WERI-Rb-1 (cell line): ENCODE data around the gene NCDN.

Experiments used
- DNase-seq: peaks from one replicate; pipeline ENCODE4 v3.0.0-alpha.2; 2020
- H3K27ac ChIP-seq: fragments of 250-450 bp; sonication (Bioruptor Pico); 2 replicates; pipeline ENCODE4 v1.5.1; 2020; ENCODE audit warnings: mild to moderate bottlenecking, moderate library complexity
- H3K27me3 ChIP-seq: fragments of 250-450 bp; sonication (Bioruptor Pico); 2 replicates; pipeline ENCODE4 v1.5.1; 2021; ENCODE audit warnings: mild to moderate bottlenecking, low read depth, moderate library complexity; ENCODE audit not compliant: insufficient read depth, severe bottlenecking
- H3K36me3 ChIP-seq: fragments of 250-450 bp; sonication (Bioruptor Pico); 2 replicates; pipeline ENCODE4 v1.5.1; 2020; ENCODE audit warnings: mild to moderate bottlenecking, moderate library complexity
- H3K4me3 ChIP-seq: 2 replicates; pipeline ENCODE4 v1.5.1; 2011; ENCODE audit warnings: low read depth, mild to moderate bottlenecking, control low read depth, low read length
- H3K9me3 ChIP-seq: fragments of 250-450 bp; sonication (Bioruptor Pico); 2 replicates; pipeline ENCODE4 v1.5.1; 2021; ENCODE audit warnings: mild to moderate bottlenecking, moderate library complexity; ENCODE audit not compliant: severe bottlenecking
- CTCF ChIP-seq: IDR thresholded peaks from 2 replicates; pipeline ENCODE4 v1.5.1; 2011; ENCODE audit warnings: low read depth, mild to moderate bottlenecking, control low read depth, inconsistent platforms, low read length

NCDN gene

DNA sequence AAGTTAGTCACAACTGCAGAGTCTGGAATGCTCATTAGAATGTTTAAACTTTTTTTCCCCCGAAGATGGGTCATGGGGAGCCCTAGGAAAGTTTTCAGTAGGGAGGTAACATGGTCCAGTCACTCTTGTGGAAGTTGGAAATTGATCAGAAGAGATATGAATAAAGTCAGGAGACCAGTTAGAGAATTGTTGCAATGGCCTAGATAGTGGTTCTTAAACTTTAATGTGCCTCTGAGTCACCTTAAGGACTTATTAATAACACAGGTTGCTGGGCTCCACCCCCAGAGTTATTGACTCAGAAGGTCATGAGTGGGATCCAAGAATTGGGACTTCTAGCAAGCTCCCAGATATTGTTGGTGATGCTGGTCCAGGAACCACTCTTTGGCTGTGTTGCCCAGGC is 12.3 kb downstream of the NCDN start:
- no peak for TF ChIP-seq CTCF

DNA sequence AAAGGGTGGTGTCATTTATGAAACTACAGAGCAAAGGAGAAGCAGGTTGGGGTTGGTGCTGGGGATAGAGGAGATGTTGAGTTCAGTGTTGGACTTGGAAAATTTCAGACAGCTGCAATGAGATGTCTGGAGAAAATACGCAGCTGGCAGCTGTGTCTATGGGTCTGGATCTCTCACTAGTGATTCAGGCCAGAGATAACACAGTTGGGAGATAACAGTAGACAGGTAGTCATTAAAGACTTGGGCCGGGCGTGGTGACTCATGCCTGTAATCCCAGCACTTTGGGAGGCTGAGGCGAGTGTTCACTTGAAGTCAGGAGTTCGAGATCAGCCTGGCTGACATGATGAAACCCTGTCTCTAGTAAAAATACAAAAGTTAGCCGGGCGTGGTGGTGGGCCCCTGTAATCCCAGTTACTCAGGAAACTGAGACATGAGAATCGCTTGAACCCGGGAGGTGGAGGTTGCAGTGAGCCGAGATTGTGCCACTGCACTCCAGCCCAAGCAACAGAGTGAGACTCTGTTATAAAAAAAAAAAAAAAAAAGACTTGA is 13.1 kb downstream of the NCDN start:
- TF ChIP-seq CTCF: no peak
- no peaks in the 10 kb centered on the region for H3K9me3 ChIP-seq

More for the DNA sequence above, 12.3 kb downstream of the NCDN start:
- Histone ChIP-seq H3K36me3 (peaks cover 5% of the 10 kb centered on the region), H3K9me3 (no peaks in the 10 kb centered on the region), H3K4me3 (no peak overlapping the region), H3K27ac (no peak overlapping the region), H3K27me3 (no peaks in the 10 kb centered on the region)
- no peak for DNase-seq

GRCh38 chr1:35571263-35571662 is 13.7 kb downstream of the NCDN start:
- Histone ChIP-seq H3K27me3 (no peaks in the 10 kb centered on the region), H3K4me3 (no peak overlapping the region), H3K36me3 (no peaks in the 10 kb centered on the region), H3K9me3 (no peaks in the 10 kb centered on the region), H3K27ac (no peak overlapping the region)
- TF ChIP-seq CTCF: no peak
- no peak for DNase-seq

More for the DNA sequence above, 13.1 kb downstream of the NCDN start:
- DNase-seq: no peak
- Histone ChIP-seq H3K36me3 (no peaks in the 10 kb centered on the region), H3K27ac (no peak overlapping the region), H3K27me3 (no peaks in the 10 kb centered on the region), H3K4me3 (no peak overlapping the region)

DNA sequence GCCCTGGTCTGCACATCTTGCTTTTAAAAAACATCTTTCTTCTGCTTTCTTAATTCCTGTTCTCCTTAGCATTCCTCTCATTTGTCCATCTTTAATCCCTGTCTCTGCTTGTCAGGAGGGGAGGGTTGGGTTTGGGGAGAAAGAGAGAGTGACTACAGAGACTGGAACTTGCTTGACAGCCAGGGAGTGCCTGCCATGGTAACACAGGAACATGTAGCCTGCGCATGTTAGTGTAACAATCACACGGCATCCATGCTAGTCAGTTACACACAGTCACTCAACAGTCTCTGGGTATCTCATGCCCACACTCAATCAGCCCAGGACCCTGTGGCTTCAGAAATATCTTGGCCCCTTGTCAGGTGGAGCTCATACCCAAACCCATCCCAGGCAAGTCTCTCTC is 14.7 kb downstream of the NCDN start:
- Histone ChIP-seq H3K36me3 (no peaks in the 10 kb centered on the region), H3K27ac (no peak overlapping the region), H3K4me3 (no peak overlapping the region), H3K9me3 (no peaks in the 10 kb centered on the region), H3K27me3 (no peaks in the 10 kb centered on the region)
- no peak for DNase-seq
- TF ChIP-seq CTCF: no peak

DNA sequence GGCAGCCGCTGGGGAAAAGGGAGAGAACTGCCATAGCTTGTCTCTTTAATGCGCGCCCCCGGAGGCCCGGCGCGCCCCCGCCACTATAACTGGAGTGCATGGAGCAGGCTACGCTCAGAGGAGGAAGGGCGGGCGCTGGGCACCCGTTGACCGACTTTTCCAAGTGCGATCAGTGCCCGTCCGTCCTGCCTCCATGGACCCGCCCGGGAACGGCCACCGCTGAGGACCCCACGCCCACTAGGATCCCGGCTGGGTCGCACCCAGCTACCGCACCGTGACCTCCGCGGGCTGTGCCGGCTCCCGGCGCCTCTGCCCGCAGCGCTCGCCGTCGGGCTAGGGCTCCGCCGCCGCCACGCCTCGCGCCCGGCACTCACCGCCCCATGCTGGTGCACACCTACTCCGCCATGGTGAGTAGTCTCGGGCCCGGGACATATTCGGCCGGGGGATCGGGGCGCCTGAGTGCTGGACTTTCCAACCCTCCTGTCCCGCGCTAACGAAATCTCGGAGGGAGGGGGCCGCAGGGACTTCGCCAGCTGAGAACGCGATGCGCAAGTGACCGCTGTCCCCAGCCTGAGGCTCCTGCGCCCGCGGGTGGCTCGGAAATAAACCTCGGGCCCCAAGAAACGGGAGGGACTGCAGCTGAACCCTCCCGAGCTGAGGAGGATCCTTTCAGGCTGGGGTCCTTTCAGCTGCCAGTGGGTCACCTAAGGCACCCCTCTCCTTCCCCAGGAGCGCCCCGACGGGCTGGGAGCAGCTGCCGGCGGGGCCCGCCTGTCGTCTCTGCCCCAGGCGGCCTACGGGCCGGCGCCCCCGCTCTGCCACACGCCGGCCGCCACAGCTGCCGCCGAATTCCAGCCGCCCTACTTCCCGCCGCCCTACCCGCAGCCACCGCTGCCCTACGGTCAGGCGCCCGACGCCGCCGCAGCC is 15.9 kb downstream of the NCDN start, which contains the start of gene TFAP2E:
Gene TFAP2E (plus strand): TSS at position 117 of the 927 bp plus-strand sequence. CDS start 264 bp downstream, at position 381.
- no peak for DNase-seq
- Histone ChIP-seq H3K9me3 (no peaks in the 10 kb centered on the region), H3K27ac (no peak within 1 kb of the TSS), H3K4me3 (no peak within 1 kb of the TSS), H3K36me3 (no peaks in the 10 kb centered on the region), H3K27me3 (no peaks in the 10 kb centered on the region)
- no peak for TF ChIP-seq CTCF
